ENCODE data around the gene MMP17.

MMP17 gene

DNA sequence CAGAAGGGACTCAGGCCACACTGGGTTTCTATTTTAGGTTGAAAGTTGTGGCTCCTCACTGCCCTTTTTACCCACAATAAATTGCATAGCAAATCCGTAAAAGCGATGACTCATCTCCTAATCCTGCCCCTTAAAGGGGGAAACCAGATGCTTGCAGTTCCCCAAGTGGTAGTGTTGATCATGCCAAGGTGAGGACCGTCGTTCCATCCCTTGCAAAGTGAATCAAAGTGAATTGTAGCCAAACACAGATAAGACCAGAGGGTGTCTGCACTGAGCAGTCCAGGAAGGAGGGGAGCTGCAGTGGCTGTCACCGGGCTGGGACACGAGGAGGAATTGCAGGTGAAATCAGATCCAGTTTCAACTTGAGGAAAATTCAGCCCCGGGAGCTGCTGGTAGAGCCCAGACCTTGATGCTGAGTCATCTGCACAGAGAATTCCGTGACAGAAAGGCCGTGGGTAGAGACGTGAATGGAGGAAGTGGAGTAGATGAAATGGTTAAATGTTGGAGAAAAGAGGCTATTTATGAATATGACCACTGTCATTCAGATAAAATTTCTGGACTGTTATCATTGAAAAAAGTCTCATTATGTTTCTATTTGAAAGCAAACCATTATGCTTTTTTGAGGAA, 44.2 kb upstream of the MMP17 start (continued):
- TF ChIP-seq, protein P1, sequence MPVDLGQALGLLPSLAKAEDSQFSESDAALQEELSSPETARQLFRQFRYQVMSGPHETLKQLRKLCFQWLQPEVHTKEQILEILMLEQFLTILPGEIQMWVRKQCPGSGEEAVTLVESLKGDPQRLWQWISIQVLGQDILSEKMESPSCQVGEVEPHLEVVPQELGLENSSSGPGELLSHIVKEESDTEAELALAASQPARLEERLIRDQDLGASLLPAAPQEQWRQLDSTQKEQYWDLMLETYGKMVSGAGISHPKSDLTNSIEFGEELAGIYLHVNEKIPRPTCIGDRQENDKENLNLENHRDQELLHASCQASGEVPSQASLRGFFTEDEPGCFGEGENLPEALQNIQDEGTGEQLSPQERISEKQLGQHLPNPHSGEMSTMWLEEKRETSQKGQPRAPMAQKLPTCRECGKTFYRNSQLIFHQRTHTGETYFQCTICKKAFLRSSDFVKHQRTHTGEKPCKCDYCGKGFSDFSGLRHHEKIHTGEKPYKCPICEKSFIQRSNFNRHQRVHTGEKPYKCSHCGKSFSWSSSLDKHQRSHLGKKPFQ (tag by site-specific recombination; IDR thresholded peaks at IDR 0.05): no peak
- TF ChIP-seq, protein P2, sequence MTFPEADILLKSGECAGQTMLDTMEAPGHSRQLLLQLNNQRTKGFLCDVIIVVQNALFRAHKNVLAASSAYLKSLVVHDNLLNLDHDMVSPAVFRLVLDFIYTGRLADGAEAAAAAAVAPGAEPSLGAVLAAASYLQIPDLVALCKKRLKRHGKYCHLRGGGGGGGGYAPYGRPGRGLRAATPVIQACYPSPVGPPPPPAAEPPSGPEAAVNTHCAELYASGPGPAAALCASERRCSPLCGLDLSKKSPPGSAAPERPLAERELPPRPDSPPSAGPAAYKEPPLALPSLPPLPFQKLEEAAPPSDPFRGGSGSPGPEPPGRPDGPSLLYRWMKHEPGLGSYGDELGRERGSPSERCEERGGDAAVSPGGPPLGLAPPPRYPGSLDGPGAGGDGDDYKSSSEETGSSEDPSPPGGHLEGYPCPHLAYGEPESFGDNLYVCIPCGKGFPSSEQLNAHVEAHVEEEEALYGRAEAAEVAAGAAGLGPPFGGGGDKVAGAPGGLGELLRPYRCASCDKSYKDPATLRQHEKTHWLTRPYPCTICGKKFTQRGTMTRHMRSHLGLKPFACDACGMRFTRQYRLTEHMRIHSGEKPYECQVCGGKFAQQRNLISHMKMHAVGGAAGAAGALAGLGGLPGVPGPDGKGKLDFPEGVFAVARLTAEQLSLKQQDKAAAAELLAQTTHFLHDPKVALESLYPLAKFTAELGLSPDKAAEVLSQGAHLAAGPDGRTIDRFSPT (tag by site-specific recombination; IDR thresholded peaks at IDR 0.05): no peak
- TF ChIP-seq ZNF664 (tag by site-specific recombination; IDR thresholded peaks at IDR 0.05): no peak
- TF ChIP-seq ZNF76 (tag by site-specific recombination; IDR thresholded peaks at IDR 0.05; ENCODE audit: borderline replicate concordance, low read depth): no peak
- no peak for TF ChIP-seq ZNF473 (tag by site-specific recombination; IDR thresholded peaks at IDR 0.05)
- no peak for TF ChIP-seq ZNF701 (tag by site-specific recombination; IDR thresholded peaks at IDR 0.05)
- TF ChIP-seq, protein P3, sequence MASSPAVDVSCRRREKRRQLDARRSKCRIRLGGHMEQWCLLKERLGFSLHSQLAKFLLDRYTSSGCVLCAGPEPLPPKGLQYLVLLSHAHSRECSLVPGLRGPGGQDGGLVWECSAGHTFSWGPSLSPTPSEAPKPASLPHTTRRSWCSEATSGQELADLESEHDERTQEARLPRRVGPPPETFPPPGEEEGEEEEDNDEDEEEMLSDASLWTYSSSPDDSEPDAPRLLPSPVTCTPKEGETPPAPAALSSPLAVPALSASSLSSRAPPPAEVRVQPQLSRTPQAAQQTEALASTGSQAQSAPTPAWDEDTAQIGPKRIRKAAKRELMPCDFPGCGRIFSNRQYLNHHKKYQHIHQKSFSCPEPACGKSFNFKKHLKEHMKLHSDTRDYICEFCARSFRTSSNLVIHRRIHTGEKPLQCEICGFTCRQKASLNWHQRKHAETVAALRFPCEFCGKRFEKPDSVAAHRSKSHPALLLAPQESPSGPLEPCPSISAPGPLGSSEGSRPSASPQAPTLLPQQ (tag by site-specific recombination; IDR thresholded peaks at IDR 0.05): peak; percentile 98
- no peak for TF ChIP-seq ZNF324 (tag by site-specific recombination; IDR thresholded peaks at IDR 0.05)
- no peak for TF ChIP-seq ZNF292 (tag by site-specific recombination; IDR thresholded peaks at IDR 0.05; ENCODE audit: borderline replicate concordance, low read depth)
- TF ChIP-seq ZNF530 (tag by site-specific recombination; IDR thresholded peaks at IDR 0.05; ENCODE audit: low read depth): no peak
- TF ChIP-seq ZBTB17 (tag by site-specific recombination; IDR thresholded peaks at IDR 0.05): peak; percentile 66
- TF ChIP-seq PRDM1 (tag by site-specific recombination; IDR thresholded peaks at IDR 0.05): peak; percentile 56
- TF ChIP-seq, protein P4, sequence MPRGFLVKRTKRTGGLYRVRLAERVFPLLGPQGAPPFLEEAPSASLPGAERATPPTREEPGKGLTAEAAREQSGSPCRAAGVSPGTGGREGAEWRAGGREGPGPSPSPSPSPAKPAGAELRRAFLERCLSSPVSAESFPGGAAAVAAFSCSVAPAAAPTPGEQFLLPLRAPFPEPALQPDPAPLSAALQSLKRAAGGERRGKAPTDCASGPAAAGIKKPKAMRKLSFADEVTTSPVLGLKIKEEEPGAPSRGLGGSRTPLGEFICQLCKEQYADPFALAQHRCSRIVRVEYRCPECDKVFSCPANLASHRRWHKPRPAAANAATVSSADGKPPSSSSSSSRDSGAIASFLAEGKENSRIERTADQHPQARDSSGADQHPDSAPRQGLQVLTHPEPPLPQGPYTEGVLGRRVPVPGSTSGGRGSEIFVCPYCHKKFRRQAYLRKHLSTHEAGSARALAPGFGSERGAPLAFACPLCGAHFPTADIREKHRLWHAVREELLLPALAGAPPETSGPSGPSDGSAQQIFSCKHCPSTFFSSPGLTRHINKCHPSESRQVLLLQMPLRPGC (tag by site-specific recombination; IDR thresholded peaks at IDR 0.05): no peak
- peak; percentile 41; the same call in 1 of the 2 replicates for TF ChIP-seq ZNF140 (tag by site-specific recombination; IDR thresholded peaks at IDR 0.05)
- no peak for TF ChIP-seq FEZF1 (tag by site-specific recombination; IDR thresholded peaks at IDR 0.05)
- TF ChIP-seq, protein P5, sequence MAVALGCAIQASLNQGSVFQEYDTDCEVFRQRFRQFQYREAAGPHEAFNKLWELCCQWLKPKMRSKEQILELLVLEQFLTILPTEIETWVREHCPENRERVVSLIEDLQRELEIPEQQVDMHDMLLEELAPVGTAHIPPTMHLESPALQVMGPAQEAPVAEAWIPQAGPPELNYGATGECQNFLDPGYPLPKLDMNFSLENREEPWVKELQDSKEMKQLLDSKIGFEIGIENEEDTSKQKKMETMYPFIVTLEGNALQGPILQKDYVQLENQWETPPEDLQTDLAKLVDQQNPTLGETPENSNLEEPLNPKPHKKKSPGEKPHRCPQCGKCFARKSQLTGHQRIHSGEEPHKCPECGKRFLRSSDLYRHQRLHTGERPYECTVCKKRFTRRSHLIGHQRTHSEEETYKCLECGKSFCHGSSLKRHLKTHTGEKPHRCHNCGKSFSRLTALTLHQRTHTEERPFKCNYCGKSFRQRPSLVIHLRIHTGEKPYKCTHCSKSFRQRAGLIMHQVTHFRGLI (tag by site-specific recombination; IDR thresholded peaks at IDR 0.05): no peak
- TF ChIP-seq ZFP69B (tag by site-specific recombination; IDR thresholded peaks at IDR 0.05): peak; percentile 96
- no peak for TF ChIP-seq ZNF37A (tag by site-specific recombination; IDR thresholded peaks at IDR 0.05)
- TF ChIP-seq, protein P6, sequence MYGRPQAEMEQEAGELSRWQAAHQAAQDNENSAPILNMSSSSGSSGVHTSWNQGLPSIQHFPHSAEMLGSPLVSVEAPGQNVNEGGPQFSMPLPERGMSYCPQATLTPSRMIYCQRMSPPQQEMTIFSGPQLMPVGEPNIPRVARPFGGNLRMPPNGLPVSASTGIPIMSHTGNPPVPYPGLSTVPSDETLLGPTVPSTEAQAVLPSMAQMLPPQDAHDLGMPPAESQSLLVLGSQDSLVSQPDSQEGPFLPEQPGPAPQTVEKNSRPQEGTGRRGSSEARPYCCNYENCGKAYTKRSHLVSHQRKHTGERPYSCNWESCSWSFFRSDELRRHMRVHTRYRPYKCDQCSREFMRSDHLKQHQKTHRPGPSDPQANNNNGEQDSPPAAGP (tag by site-specific recombination; IDR thresholded peaks at IDR 0.05): no peak
- TF ChIP-seq, protein P7, sequence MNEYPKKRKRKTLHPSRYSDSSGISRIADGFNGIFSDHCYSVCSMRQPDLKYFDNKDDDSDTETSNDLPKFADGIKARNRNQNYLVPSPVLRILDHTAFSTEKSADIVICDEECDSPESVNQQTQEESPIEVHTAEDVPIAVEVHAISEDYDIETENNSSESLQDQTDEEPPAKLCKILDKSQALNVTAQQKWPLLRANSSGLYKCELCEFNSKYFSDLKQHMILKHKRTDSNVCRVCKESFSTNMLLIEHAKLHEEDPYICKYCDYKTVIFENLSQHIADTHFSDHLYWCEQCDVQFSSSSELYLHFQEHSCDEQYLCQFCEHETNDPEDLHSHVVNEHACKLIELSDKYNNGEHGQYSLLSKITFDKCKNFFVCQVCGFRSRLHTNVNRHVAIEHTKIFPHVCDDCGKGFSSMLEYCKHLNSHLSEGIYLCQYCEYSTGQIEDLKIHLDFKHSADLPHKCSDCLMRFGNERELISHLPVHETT (tag by site-specific recombination; IDR thresholded peaks at IDR 0.05): no peak
